ES-I3 (cell line): Measurements from ENCODE around the gene KLF13.

Experiments
- H3K36me3 ChIP-seq: 2 replicates; pipeline ENCODE4 v1.6.1; 2013; ENCODE audit warnings: mild to moderate bottlenecking, low read length, control low read depth, moderate library complexity; ENCODE audit not compliant: insufficient read depth
- H3K4me1 ChIP-seq: 2 replicates; pipeline ENCODE4 v1.6.1; 2013; ENCODE audit warnings: mild to moderate bottlenecking, control low read depth, low read length; ENCODE audit not compliant: insufficient read depth
- H3K9ac ChIP-seq: 2 replicates; pipeline ENCODE4 v1.6.1; 2013; ENCODE audit warnings: low read depth, mild to moderate bottlenecking, low read length, moderate library complexity
- H3K9me3 ChIP-seq: 2 replicates; pipeline ENCODE4 v1.6.1; 2013; ENCODE audit warnings: mild to moderate bottlenecking, low read length, moderate library complexity; ENCODE audit not compliant: control insufficient read depth, insufficient read depth

Gene KLF13

DNA sequence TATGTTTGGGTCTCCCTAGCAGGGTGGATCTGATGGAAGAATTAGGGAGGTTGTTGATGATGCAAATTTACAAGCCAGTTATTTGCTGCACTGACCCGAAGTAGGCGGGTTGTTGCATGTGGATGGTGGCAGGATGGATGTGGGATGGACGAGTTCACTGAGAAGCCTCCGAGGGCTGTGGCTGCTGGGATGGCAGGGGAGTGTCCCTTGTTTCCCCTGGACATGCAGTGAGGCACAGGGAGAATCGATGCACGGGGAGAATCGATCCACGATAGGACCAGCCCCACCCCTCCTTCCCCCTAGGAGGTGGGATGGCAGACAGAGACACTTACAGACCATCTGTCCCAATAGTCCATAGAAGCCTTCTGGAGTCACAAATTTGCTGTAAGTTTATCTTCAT, 31.0 kb upstream of the KLF13 start:
- Histone ChIP-seq H3K36me3 (no peaks in the 10 kb centered on the region), H3K9ac (no peak overlapping the region), H3K9me3 (no peaks in the 10 kb centered on the region), H3K4me1 (peaks cover 6% of the 10 kb centered on the region; the same call in 1 of the 2 replicates)

DNA sequence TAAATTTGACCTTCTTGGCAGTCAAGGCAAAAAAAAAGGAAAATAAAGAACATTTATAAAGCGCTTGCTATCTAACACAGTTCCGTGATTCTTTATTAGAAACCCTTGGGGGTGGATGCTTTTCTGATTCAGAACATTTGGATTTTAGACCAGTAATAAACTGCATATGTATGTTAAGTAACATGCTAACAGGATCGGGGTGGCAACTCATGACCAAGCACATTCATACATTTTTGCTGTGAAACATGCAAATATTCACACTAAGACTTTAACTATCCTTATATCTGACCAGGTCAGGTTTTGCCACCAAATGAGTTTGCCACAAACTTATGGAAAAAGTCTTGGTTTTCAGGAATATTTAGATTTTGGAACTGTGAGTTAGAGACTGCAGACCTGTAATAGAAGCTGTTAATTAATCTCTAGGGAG, 30.4 kb upstream of the KLF13 start:
- H3K9me3 ChIP-seq: no peaks in the 10 kb centered on the region
- peaks cover 6% of the 10 kb centered on the region; the same call in 1 of the 2 replicates for H3K4me1 ChIP-seq
- no peak overlapping the region for H3K9ac ChIP-seq
- H3K36me3 ChIP-seq: no peaks in the 10 kb centered on the region

DNA sequence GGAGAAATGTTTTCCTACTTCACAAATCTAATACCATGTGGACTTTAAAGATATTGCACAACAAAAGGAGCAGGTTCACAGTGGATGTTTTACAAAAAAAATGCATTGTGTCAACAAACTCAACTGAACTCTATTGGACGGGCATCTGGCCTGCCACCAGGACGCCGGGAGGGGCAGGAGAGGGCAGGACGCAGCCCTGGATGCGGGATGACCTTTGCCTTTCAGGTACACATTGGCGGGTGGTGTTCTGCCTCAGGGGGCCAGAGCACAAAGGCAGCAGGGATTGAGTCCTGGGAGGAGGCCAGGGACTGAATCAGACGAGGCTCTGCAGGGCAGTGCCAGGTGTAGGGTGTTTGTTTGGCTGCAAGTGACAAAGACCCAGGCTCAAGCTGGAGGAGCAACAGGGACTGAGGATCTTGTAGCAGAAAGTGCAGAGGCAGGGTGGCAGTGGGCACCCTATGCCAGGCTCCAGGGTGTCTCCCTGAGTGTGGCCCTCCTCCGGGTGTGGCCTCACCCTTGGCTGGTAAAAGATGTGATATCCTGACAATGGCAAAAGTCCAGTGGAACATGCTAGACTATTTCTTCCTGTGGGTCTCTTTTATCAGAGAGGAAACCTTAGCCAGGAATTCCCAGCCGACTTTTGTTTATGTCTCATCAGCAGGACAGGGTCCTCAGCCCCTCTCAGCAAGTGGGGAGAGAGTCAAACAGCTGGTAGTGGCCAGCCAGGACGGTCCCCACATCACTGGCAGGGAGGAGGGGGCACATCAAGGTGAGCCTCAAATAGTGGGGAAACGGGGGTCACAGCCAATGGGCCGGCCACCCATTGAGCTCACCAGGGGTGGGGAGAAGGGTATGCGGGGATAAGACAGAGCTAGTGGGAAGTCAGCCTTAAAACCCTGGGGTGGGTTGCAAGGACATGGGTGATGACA, 29.7 kb upstream of the KLF13 start:
- peaks cover 6% of the 10 kb centered on the region; the same call in 1 of the 2 replicates for H3K4me1 ChIP-seq
- H3K9me3 ChIP-seq: no peaks in the 10 kb centered on the region
- no peaks in the 10 kb centered on the region for H3K36me3 ChIP-seq
- no peak overlapping the region for H3K9ac ChIP-seq

DNA sequence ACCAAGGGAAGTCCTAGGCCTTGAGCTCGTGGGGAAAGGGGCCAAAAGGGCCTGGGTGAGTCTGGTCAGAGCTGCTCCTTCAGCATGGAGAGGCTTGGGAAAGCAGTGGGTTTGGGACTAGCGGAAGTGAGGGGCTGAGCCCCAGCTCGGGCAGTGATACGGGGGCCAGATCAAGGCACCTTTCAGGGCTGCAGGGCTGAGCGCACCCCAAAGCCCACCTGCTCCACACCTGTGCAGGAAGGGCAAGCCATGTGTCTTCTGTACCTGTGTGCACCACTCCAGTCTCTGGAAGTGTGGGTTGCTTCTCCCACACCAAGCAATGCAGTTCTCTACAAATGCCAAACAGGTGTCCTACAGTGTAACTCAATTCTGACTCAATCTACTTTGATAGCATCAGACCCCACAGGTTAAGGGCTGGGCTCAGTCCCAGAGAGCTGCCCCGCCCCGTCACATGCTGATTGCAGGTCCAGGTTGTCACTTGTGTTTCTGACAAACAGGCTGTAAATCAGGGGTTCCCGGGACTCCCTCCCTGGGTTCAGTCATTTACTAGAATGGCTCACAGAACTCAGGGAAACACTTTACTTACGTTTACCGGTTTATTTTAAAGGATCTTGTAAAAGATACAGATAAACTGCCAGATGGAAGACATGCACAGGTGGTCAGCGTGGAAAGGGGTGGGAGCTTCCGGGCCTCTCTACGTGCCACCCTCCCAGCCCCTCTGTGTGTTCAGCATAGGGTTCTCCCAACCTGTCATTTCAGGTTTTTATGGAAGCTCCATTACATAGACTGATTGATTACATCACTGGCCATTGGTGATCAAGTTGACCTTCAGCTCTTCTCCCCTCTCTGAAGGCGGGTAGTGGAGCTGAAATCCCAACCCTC, 28.8 kb upstream of the KLF13 start:
- no peaks in the 10 kb centered on the region for H3K9me3 ChIP-seq
- H3K4me1 ChIP-seq: peaks cover 8% of the 10 kb centered on the region; the same call in 1 of the 2 replicates
- no peak overlapping the region for H3K9ac ChIP-seq
- no peaks in the 10 kb centered on the region for H3K36me3 ChIP-seq

DNA sequence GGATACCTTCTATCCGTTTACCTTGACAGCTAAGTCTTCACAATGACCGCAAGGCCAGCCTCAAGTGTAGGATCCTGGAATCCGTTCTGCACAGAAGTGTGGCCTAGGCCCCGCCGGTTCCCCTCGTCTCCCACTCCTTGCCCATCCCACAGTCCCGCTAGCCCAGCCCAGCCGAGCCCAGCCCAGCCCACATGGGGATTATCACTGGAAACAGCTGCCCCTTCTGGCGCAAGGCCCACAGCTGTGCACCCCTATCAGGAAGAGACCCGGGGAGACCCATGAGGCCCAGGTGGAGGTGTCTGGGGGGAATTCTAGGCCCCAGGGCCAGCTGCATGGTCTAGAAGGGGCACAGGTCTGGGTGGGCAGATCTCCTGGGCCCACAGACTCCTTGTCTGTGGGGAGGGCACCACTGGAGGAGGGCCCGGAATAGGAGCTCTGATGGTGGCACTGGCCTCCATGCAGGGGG, 27.9 kb upstream of the KLF13 start:
- H3K4me1 ChIP-seq: peaks cover 15% of the 10 kb centered on the region
- no peak overlapping the region for H3K9ac ChIP-seq
- no peaks in the 10 kb centered on the region for H3K36me3 ChIP-seq
- no peaks in the 10 kb centered on the region for H3K9me3 ChIP-seq

DNA sequence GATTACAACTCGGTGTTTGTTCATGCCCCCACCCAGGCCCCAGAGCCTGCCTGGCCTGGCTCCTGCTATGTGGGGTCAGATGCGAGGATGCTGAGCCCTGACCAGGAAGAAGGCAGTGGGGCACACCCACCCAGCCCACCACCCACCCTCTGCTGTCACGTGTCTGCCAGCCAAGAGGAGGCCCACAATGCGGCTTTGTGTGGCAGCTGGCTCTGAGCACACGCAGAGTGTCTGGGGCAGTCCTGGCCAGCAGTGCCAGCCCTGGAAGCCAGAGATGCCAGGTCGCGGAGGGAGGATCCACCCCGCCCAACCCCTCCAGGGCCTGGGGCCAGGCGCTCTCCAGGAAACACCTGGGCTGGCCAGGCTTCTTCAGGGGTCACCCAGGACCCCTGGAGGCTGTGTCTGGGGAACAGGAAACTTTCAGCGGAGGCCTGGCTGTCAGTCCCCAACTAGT, 26.4 kb upstream of the KLF13 start:
- H3K9ac ChIP-seq: no peak overlapping the region
- no peaks in the 10 kb centered on the region for H3K9me3 ChIP-seq
- H3K4me1 ChIP-seq: peaks cover 25% of the 10 kb centered on the region
- no peaks in the 10 kb centered on the region for H3K36me3 ChIP-seq

DNA sequence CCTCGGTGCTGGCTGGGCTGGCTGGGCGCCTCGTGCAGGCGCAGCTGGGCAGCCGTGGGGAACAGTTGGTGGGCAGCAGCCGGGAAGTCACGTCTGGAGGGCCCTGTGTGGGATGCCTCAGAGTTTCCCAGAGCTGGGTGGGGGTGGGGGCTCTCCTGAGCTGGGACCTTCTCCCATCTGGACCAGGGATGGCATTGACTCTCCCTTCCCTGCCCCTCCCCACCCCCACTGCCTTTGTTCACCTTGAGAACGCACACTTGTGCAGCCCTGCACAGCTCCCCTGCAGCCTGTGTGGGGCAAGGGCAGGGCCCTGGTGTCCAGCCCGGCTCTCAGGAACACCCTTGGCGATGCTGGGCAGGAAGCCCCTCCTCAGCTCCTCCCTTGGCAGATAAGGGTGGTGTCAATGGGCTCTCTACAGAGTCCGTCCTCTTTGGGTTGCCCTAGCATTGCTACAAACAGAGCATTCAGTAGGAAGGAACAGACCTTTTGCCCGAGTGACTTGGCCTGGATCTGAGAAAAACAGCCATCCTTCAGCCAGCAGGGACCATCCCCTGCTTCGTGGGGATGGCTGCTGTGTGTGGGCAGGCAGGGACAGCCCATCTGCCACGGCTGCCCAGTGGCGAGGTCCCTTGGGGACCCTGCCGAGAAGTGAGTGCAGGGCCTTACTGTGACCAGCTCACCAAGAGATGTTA, 25.5 kb upstream of the KLF13 start:
- H3K36me3 ChIP-seq: no peaks in the 10 kb centered on the region
- H3K9ac ChIP-seq: no peak overlapping the region
- H3K4me1 ChIP-seq: peaks cover 31% of the 10 kb centered on the region
- no peaks in the 10 kb centered on the region for H3K9me3 ChIP-seq

DNA sequence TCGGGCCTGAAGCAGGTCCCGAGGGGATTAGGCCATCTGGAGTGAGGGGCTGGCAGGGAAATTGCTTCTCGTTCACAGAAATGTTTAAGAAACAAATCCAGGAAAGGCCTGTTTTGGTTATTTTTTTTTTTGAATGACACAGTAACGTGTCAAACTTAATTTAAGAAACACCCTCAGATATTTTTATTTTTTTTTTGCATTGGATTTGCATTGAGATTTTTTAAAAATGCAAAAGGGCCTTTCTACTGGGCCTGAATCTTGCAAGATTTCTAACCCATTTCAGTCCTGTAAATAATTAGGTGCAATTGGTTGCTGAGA, 25.0 kb upstream of the KLF13 start:
- peaks cover 31% of the 10 kb centered on the region for H3K4me1 ChIP-seq
- no peaks in the 10 kb centered on the region for H3K36me3 ChIP-seq
- no peaks in the 10 kb centered on the region for H3K9me3 ChIP-seq
- no peak overlapping the region for H3K9ac ChIP-seq

DNA sequence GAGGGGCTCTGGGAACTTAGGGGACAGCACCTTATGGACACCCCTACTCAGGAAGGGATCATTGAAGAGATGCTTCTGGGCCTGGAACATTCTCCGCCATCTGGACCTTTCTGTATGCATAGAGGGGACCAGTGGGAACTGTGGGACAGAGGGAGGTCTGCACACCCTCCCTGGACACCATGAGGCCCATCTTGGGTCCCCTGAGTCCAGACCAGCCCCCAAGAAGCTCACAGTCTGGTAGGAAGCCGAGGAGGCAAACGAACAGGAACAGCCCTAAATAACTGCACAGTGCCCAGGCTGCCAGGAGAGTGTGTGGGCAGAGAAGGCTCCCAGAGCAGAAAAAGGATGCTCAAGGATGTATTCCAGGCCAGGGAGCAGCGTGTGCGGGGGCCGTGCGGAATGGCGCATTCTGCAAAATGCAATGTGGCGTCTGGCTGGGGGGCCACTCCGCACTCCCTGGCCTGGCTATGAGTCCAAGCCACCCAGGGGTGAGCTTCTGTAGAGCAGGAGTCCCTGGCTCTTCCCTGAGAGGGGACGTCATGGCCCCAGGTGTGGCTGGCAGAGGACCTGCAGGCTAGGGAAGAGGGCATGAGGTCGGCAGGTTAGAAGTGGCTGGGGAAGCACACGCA, 24.5 kb upstream of the KLF13 start:
- Histone ChIP-seq H3K36me3 (no peaks in the 10 kb centered on the region), H3K4me1 (peaks cover 29% of the 10 kb centered on the region), H3K9ac (no peak overlapping the region), H3K9me3 (no peaks in the 10 kb centered on the region)

DNA sequence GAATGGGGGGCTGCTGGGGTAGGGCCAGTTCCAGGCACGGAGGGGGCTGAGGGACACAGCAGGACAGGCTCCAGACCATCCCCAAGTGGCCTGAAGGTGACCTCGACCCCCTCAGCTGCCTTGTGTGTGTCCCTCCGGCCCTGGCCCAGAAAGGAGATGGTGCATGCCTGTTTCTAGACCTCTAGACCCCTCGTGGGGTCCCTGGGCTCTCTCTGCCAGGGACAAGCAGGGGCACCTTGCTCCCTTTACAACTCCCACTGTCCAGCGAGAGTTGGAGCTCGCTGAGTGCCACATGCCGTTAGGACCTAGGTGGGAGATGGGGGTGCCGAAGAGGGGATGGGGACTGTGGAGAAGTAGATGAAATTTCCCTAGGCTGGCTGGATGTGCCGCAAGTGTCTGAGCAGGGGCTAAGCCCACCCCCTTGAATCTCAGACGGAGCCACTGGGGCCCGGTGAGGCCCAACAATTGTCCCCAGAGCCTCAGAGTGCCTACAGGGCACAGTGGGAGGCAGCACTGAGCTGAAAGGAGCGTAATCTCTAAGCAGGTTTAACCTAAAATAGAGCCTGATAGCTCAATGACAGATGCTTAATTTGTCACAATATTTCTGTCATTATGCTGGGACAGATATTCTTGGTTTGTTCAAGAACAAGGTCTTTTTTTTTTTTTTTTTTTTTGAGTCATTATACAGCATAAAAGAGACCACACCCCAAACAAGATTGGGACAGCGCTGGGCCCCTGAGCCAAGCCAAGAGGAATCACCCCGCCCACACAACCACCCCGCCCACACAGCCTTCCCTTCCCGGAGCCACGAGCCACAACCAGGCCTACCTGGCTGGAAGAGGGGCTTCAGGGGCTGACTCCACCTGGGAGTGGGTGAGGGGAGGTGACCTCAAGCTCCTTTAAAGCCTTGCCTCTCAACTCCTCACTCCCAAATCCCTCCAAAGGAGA, 23.6 kb upstream of the KLF13 start:
- Histone ChIP-seq H3K36me3 (no peaks in the 10 kb centered on the region), H3K9me3 (no peaks in the 10 kb centered on the region), H3K9ac (no peak overlapping the region), H3K4me1 (peaks cover 37% of the 10 kb centered on the region)

DNA sequence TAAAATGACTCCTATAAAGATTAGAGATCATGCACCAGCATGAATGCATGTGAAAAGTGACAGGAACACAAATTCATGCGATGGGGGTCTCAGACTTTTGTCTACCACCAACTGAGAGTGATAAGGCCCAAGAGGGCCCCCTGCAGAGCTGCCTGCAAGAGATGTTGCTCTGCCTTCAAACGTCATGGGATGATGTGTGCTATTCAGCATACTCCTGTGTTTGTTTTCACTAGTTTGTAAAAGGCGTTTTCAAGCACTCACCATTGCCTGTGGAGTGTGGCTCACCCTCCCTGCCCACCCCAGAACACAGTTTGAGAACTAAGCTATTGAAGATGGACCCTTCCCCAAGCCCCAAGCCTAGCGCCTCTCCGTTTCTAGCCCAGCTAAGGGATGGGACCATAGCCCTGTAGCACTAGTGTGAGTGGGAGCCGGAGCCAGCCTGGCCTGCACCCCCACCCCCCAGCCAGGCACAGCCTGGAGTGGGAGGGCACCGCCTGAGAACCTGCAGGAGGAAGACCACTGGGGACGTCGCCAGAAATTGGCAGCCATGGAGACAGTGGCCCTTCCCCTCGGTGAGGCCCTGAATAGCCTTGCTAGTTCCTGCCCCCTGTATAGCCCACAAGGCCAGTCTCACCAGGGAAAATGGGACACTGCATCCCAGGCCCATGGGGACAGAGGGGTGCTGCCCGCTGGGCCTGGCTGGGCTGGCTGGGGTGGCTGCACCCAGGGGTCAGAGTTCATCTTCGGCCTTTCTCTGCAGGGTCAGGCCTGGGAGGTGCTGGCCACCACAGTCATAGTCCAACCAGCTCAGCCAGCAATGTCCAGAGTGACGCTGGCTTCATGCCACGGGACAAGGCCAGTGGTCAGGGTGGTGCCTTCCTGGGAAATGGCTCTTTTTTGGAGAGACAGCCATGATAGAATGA, 22.6 kb upstream of the KLF13 start:
- Histone ChIP-seq H3K9ac (no peak overlapping the region), H3K9me3 (no peaks in the 10 kb centered on the region), H3K4me1 (peaks cover 46% of the 10 kb centered on the region), H3K36me3 (no peaks in the 10 kb centered on the region)

DNA sequence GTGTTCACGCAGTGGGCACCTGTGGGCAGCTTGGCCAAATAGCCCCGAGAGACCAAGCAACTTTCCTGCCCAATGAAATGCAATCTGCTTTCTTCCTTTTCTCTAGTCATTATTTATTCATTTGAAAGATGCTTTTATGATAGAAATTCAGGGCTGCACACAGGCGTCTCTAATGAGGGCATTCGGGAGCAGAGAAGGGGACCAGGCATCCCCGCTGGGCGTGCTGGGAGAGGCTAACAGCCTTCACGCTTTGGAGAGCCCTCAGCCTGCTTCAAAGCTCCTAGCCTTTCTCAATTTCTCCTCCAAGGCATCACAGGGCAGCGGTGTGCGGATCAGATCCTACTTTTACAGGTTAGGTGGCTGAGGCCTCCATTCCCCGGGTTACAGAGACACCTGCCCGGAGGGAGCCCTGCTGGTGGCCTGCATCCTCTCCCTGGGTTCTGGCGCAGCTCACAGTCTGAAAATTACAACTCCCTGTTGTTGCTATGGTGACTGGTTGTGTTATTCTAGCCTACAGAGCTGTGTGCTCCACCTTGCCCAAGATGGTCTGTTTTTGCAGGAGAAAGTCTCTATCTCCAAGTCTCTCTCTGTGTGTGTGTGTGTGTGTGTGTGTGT, 21.8 kb upstream of the KLF13 start:
- H3K9me3 ChIP-seq: no peaks in the 10 kb centered on the region
- H3K36me3 ChIP-seq: no peaks in the 10 kb centered on the region
- H3K9ac ChIP-seq: no peak overlapping the region
- peaks cover 47% of the 10 kb centered on the region for H3K4me1 ChIP-seq
